Endothelial cell of umbilical vein (primary cell): ENCODE data around the gene FOXC1. TPM values are rescaled to one million over a fixed set of nuclear protein-coding genes. Genes with fewer than 3 reads are reported as not detected.

Source experiments
- BruUV-seq: library from RNA; stranded (reverse); fragments of 400-500 nt; replicated peaks from 2 replicates; lab custom pipeline; 2021; lab: Mats Ljungman, UMichigan
- CTCF ChIA-PET: fragments of 300-600, 350-600 bp; sonication (Branson Sonifier 250); formaldehyde crosslinking; loops from one replicate; lab custom pipeline; 2021; ENCODE audit warnings: antibody characterized with exemption, inconsistent platforms; lab: Charles Lee
- POLR2A ChIA-PET: fragments of 300-600, 350-600 bp; sonication (Branson Sonifier 250); formaldehyde crosslinking; loops from one replicate; lab custom pipeline; 2021; ENCODE audit warnings: antibody characterized with exemption, inconsistent platforms; lab: Charles Lee
- DNase-seq: peaks from one replicate; pipeline ENCODE4 v3.0.0-alpha.2; 2011; ENCODE audit warnings: low read depth, low spot score
- FAIRE-seq: peaks from 2 replicates; lab custom pipeline; 2011; peaks lifted over from hg19 to GRCh38; lab: Jason Lieb, UNC
- H2AFZ ChIP-seq: 2 replicates; pipeline ENCODE4 v1.6.0; 2012; ENCODE audit warnings: low read depth, low read length, control low read depth, inconsistent platforms
- H3K27ac ChIP-seq: 2 replicates; pipeline ENCODE4 v1.5.1; 2011; ENCODE audit warnings: low read depth, mild to moderate bottlenecking, control low read depth, low read length, moderate library complexity; ENCODE audit not compliant: insufficient read depth
- H3K27me3 ChIP-seq, 2 experiments: 2 replicates each; pipeline versions ENCODE4 v1.6.0 to v1.6.1; 2011; ENCODE audit warnings: low read length in 2 of 2, mixed read lengths in 1 of 2; ENCODE audit not compliant: control insufficient read depth in 2 of 2, insufficient read depth in 2 of 2
- H3K36me3 ChIP-seq, 2 experiments: 2 replicates in 1 of 2; 3 replicates in 1 of 2; pipeline ENCODE4 v1.5.1; 2011; ENCODE audit warnings: low read length in 2 of 2, mild to moderate bottlenecking in 1 of 2, moderate library complexity in 1 of 2; ENCODE audit not compliant: control insufficient read depth in 2 of 2, insufficient read depth in 2 of 2; ENCODE audit errors: extremely low read depth in 1 of 2
- H3K4me1 ChIP-seq: 3 replicates; pipeline ENCODE4 v1.5.1; 2011; ENCODE audit warnings: mild to moderate bottlenecking, low read length; ENCODE audit not compliant: control insufficient read depth, insufficient read depth; ENCODE audit errors: extremely low read depth
- H3K4me2 ChIP-seq: 2 replicates; pipeline ENCODE4 v1.6.1; 2011; ENCODE audit warnings: low read length, control low read depth, mixed read lengths; ENCODE audit not compliant: insufficient read depth
- H3K4me3 ChIP-seq, 3 experiments: fragments of 200-600 bp in 1 of 3; sonication (generic), shearing (Covaris generic) in 1 of 3; replicated peaks in 1 of 3; 2 replicates each; pipeline ENCODE4 v1.5.1; 2011 to 2016; ENCODE audit warnings: control low read depth in 3 of 3, low read length in 3 of 3, mild to moderate bottlenecking in 2 of 3, inconsistent platforms in 1 of 3, low read depth in 1 of 3, moderate library complexity in 1 of 3; ENCODE audit not compliant: insufficient read depth in 1 of 3
- H3K79me2 ChIP-seq: 2 replicates; pipeline ENCODE4 v1.6.0; 2012; ENCODE audit warnings: low read length, inconsistent platforms; ENCODE audit not compliant: control insufficient read depth, insufficient read depth
- H3K9ac ChIP-seq: replicated peaks from 2 replicates; pipeline ENCODE3; 2011; ENCODE audit warnings: low read length, control low read depth; ENCODE audit not compliant: insufficient read depth; ENCODE audit errors: extremely low read depth
- H3K9me1 ChIP-seq: replicated peaks from 3 replicates; pipeline ENCODE4 v1.6.0; 2011; ENCODE audit warnings: mild to moderate bottlenecking, low read length; ENCODE audit not compliant: control insufficient read depth, insufficient read depth; ENCODE audit errors: extremely low read depth
- H3K9me3 ChIP-seq: replicated peaks from 2 replicates; pipeline ENCODE4 v1.5.1; 2012; ENCODE audit warnings: low read length, inconsistent platforms; ENCODE audit not compliant: control insufficient read depth, insufficient read depth
- H4K20me1 ChIP-seq: replicated peaks from 2 replicates; pipeline ENCODE3; 2011; ENCODE audit warnings: mild to moderate bottlenecking, low read length; ENCODE audit not compliant: control insufficient read depth, insufficient read depth; ENCODE audit errors: extremely low read depth
- EZH2 ChIP-seq: IDR thresholded peaks from 2 replicates; pipeline ENCODE4 v1.6.1; 2012; ENCODE audit warnings: borderline replicate concordance, low read depth, mild to moderate bottlenecking, moderate library complexity, low read length, inconsistent platforms; ENCODE audit not compliant: severe bottlenecking
- FOS ChIP-seq: IDR thresholded peaks from 2 replicates; pipeline ENCODE4 v1.6.1; 2011; ENCODE audit warnings: mild to moderate bottlenecking, low read length, moderate library complexity, borderline replicate concordance; ENCODE audit not compliant: insufficient read depth
- GATA2 ChIP-seq: IDR thresholded peaks from 2 replicates; pipeline ENCODE4 v1.7.0; 2011; ENCODE audit warnings: low read depth, mild to moderate bottlenecking, moderate library complexity, mixed read lengths, low read length; ENCODE audit not compliant: insufficient read length, insufficient read depth
- JUN ChIP-seq: IDR thresholded peaks from 2 replicates; pipeline ENCODE4 v1.6.1; 2011; ENCODE audit warnings: borderline replicate concordance, low read depth; ENCODE audit not compliant: insufficient read length, insufficient read depth
- MYC ChIP-seq: IDR thresholded peaks from one replicate; pipeline ENCODE4 v1.6.1; 2011; ENCODE audit warnings: mild to moderate bottlenecking, low read depth, low read length
- POLR2A ChIP-seq: IDR thresholded peaks from 2 replicates; pipeline ENCODE4 v1.6.1; 2012; ENCODE audit warnings: low read depth, mild to moderate bottlenecking, control low read depth, low read length
- POLR2AphosphoS5 ChIP-seq: IDR thresholded peaks from 2 replicates; pipeline ENCODE4 v1.6.1; 2012; ENCODE audit warnings: low read depth, mild to moderate bottlenecking, control low read depth, low read length, moderate library complexity; ENCODE audit not compliant: insufficient read depth
- dilution Hi-C: fragments of 300-500 bp; cut with MboI; formaldehyde crosslinking; loops from one replicate; pipeline ENCODE4 v1.15.0; 2019; ENCODE audit warnings: low sequenced_read_pairs; ENCODE audit not compliant: extremely low pct_ligation_motif_present
- intact Hi-C: fragments of 100-400 bp; cut with micrococcal nuclease; formaldehyde crosslinking; loops from one replicate; pipeline ENCODE4 v1.10.0; 2022
- polyA plus RNA-seq, 4 experiments: library from polyadenylated mRNA; depleted of rRNA in 3 of 4; stranded (reverse) in 3 of 4; unstranded in 1 of 4; fragments of >200 nt; gene quantifications; 2 replicates each; pipeline versions ENCODE4 v1.2.1 to v1.2.3, GENCODE V29; 2011 to 2012; ENCODE audit warnings: missing spikeins in 1 of 4
- total RNA-seq: library from RNA; stranded (reverse); gene quantifications from 2 replicates; pipeline ENCODE4 v1.2.3, GENCODE V29; 2021
- TF ChIP-seq, protein P1 (sequence below): IDR thresholded peaks from 2 replicates; pipeline ENCODE4 v1.6.1; 2011; ENCODE audit not compliant: insufficient read depth, insufficient read length
- TF ChIP-seq, protein P2 (sequence below), 2 donors: IDR thresholded peaks; 1 replicate in 1 of 2; 2 replicates in 1 of 2; pipeline ENCODE4 v1.5.1; 2011; ENCODE audit warnings: low read length in 2 of 2, mild to moderate bottlenecking in 2 of 2, moderate library complexity in 2 of 2, control low read depth in 1 of 2, inconsistent platforms in 1 of 2, low read depth in 1 of 2; ENCODE audit not compliant: insufficient read depth in 1 of 2; ENCODE audit errors: extremely low read depth in 1 of 2

FOXC1 gene
- total and polyA plus RNA-seq, 2 donors (not counting 3 experiments of a cell fraction or from before 2014, with no cell fraction given): 6.4 to 16.4 TPM

DNA sequence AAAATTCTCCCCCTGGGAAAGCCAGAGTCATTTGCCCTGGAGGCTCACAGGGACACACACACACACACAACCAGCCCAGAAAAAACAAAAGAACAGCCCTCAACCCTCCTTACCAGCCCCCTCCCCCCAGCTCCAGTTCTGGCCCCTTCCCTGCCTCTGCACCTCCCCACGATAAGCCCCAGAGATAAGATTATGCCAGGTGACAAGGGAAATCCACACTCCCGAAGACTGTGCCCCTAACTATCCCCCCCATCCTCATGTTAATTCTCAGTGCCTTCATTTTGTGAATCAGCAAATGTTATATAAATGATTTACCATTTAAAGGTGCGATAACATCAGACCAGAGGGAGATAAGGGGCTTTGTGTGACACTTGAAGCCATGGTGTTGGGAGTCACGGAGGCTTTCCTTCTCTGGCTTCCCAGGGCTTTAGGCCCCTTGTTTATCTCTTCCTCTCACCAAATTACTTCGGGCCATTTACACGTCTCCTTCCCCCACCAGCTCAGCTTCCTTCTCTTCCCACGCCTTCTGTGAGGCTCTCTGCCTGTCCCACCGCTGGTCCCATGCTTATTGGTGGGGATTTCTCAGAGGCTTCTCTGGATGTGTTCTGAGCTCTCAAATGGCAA, 12.5 kb upstream of the FOXC1 start:
- no peaks in the 10 kb centered on the region for H3K79me2 ChIP-seq
- H4K20me1 ChIP-seq: no peaks in the 10 kb centered on the region
- ChIA-PET CTCF (interaction anchor here (0.5 to 7.7 kb wide), 22 partner anchors 9 to 1187 kb away, joined by 3 to 109 read pairs (median 6); partner anchors contain the start of genes MYLK4 and WRNIP1), POLR2A (no interaction called here)
- no peak overlapping the region for H3K9ac ChIP-seq
- H3K4me3 ChIP-seq: no peak overlapping the region
- H3K9me3 ChIP-seq: no peaks in the 10 kb centered on the region
- no TSS peak for BruUV-seq
- FAIRE-seq (no peak), DNase-seq (no peak)
- intact Hi-C loops: loop anchor here (2.0 to 5.0 kb wide), 2 partner anchors 980 to 1098 kb away; no protein-coding TSS in a partner anchor
- no peak overlapping the region for H2AFZ ChIP-seq
- peaks cover 2 to 3% of the 10 kb centered on the region in 2 experiments for H3K27me3 ChIP-seq
- no peak overlapping the region for H3K27ac ChIP-seq
- no peaks in the 10 kb centered on the region for H3K9me1 ChIP-seq
- H3K4me2 ChIP-seq: no peak overlapping the region
- TF ChIP-seq GATA2 (no peak), JUN (no peak), POLR2AphosphoS5 (no peak), FOS (no peak), MYC (no peak), POLR2A (no peak), EZH2 (no peak)
- TF ChIP-seq, protein P1, sequence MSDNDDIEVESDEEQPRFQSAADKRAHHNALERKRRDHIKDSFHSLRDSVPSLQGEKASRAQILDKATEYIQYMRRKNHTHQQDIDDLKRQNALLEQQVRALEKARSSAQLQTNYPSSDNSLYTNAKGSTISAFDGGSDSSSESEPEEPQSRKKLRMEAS: no peak
- TF ChIP-seq, protein P2, sequence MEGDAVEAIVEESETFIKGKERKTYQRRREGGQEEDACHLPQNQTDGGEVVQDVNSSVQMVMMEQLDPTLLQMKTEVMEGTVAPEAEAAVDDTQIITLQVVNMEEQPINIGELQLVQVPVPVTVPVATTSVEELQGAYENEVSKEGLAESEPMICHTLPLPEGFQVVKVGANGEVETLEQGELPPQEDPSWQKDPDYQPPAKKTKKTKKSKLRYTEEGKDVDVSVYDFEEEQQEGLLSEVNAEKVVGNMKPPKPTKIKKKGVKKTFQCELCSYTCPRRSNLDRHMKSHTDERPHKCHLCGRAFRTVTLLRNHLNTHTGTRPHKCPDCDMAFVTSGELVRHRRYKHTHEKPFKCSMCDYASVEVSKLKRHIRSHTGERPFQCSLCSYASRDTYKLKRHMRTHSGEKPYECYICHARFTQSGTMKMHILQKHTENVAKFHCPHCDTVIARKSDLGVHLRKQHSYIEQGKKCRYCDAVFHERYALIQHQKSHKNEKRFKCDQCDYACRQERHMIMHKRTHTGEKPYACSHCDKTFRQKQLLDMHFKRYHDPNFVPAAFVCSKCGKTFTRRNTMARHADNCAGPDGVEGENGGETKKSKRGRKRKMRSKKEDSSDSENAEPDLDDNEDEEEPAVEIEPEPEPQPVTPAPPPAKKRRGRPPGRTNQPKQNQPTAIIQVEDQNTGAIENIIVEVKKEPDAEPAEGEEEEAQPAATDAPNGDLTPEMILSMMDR (IDR thresholded peaks at IDR 0.05; ENCODE audit: extremely low read depth in 1 of 2, insufficient read depth in 1 of 2, low read depth in 1 of 2, low read length in 2 of 2): no peak
- H3K36me3 ChIP-seq: no peaks in the 10 kb centered on the region
- dilution Hi-C loops: no loop called here
- no peaks in the 10 kb centered on the region for H3K4me1 ChIP-seq
